Stimulated activated CD8-positive, alpha-beta memory T cell treated with anti-CD3 and anti-CD28 coated beads, Interleukin-2, amount 100 ng/mL, for 48 hours (primary cell): ENCODE measurements around the gene BHLHA9.
A peak's percentile ranks its signal among the peaks of the same experiment; 100 is the strongest.
"Not testable (repeated sequence)": the region's sequence is repeated elsewhere in the genome, so short reads cannot be mapped to it uniquely, and the experiment has no call there.

Experiments
- DNase-seq, 2 donors: peaks; one replicate each; pipeline ENCODE4 v3.0.0-alpha.2; 2020; ENCODE audit warnings: low read depth in 2 of 2

The BHLHA9 gene

GRCh38 chr17:1270210-1271029 is at the start of gene BHLHA9:
Gene BHLHA9 (plus strand): TSS chr17:1270444. CDS start chr17:1270564, 120 bp downstream.
- no peak for DNase-seq

GRCh38 chr17:1221209-1221608 is 49.0 kb upstream of the BHLHA9 start:
- DNase-seq, result no peak

- DNase-seq, result no peak
These were observed 47.9 kb upstream of the BHLHA9 start for GRCh38 chr17:1222321-1222720.

GRCh38 chr17:1223662-1224061 is 46.6 kb upstream of the BHLHA9 start:
- DNase-seq, result no peak

DNA sequence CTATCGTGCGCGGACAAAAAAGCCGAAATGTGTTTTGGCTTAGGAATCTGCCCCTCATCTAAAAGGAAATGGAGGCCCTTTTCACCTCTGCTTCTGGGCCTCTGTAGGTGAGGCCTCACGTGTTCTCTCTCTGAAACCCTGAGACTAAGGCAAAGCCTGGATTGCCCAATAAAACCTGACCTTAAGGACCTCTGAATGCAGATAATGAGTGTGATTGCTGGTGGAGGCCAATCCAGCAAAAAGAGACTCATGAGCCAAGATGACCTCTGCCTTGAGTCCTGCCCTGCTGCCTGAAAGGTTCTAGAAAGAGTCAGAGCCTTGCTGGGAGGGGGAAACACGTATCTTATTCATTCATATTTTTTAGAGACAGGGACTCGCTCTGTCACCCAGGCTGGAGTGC is 45.9 kb upstream of the BHLHA9 start:
- DNase-seq, result no peak

GRCh38 chr17:1226308-1226707 is 43.9 kb upstream of the BHLHA9 start:
- no peak for DNase-seq

- DNase-seq, result no peak
These were observed 42.9 kb upstream of the BHLHA9 start for GRCh38 chr17:1227365-1227764.

DNA sequence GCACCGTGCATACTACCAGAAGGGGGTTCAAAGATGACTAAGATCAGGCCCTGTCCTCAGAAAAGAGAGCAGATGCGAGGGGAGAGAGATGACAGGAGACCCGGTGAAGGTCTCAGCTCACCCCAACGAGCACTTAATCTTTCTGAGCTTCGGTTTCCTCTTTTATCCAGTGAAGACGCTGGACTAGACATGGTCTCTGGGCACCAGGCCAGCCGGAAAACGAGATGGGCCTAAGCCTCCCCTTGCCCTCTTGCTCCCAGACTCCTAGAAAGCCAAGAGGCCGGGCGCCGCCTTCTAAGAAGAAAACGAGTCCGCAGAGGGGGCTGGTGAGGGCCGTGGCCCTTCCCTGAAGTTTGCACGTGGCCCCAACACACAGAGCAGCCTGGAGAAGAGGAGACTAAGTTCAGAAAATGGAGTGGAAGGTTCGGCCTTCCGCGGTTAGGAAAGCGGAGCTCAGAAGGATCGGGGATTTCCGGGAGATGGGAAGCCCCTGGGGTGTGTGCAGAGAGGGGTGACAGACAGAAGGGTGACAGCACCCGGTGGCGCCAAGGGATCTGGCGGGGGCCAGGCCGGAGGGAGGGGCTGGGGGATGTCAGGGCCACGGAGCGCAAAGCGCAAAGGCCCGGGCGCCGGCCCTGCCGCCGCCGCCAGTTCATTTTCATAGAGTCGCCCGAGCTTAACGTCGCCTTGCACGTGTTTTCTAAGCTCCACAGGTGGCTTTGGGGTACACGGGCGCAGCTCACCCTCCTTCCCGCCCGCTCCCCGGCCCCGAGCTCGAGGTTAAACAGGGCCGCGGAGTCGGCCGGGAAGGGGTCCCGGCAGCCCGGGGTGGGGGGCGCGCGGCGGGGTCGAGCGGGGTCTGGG is 42.1 kb upstream of the BHLHA9 start:
- DNase-seq, result no peak

DNA sequence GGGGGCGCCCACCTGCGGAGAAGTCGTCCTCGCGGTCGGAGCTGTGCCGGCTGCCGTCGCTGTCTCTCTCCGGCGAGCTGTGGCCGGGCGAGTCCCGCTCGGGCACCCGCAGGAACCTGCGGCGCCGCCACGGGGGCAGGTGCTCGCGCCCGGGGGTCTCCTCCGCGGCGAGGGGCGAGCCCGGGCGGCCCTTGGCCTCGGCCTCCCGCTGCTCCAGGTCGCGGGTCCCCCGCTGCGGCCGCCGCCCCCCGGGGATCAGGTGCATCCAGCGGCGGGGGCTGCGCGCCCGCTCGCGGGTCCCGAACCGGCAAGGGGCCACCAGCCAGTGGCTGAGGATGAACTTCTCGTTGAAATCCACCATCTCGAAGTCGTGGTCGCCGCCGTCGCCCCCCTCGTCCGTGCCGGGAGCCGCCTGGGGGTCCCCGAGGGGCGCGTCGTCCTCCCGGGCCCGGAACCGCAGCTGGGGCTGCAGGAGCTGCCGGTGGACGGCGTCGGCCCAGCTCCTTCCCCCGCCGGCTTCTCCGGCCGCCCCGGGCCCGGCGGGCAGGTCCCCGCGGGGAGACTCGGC is 41.4 kb upstream of the BHLHA9 start:
- no peak for DNase-seq

- DNase-seq, result peak; percentile 21 to 23
These were observed 40.8 kb upstream of the BHLHA9 start for GRCh38 chr17:1229349-1229899.

DNA sequence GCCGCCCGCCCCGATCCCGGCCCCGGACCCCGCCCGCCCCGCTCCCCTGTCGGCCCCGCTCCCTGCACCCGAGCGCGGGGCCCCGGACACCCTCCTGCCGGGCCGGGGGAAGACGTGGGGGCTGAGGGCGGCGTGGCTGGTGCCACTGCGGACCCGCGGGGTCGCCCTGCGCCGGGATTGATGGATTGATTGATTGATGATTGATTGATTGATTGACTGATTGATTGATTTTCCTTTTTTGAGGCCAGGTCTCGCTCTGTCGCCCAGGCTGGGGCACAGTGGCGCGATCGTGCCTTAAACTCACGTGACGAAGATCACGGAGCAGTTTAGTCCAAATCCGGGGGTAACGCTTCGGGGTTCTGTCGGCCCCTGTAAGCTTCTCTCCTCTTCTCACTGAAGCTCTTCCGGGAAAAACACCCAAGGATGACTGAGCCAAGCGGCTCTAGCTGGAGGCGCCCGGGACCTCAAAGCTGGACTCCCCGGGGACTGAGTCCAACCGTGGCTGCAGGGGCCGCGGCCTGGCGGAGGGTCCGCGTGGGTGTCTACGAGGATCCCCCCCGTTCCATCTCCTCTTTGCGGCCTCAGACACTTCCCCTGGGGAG is 40.2 kb upstream of the BHLHA9 start:
- DNase-seq, result no peak

GRCh38 chr17:1231456-1231855 is 38.8 kb upstream of the BHLHA9 start:
- no peak for DNase-seq

DNA sequence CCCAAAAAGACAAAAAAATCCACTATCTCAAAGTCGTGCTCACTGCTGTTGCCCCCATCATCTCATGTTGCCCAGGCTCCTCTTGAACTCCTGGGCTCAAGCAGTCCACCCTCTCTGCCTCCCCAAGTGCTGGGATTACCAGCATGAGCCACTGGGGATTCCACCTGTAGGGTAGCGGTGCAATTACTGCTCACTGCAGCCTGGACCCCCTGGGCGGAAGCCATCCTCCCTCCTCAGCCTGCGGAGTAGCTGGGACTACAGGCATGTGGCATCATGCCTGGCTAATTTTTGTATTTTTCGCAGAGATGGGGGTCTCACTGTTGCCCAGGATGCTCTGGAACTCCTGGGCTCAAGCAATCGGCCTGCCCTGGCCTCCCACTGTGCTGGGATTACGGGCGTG is 37.9 kb upstream of the BHLHA9 start:
- DNase-seq, result no peak

DNA sequence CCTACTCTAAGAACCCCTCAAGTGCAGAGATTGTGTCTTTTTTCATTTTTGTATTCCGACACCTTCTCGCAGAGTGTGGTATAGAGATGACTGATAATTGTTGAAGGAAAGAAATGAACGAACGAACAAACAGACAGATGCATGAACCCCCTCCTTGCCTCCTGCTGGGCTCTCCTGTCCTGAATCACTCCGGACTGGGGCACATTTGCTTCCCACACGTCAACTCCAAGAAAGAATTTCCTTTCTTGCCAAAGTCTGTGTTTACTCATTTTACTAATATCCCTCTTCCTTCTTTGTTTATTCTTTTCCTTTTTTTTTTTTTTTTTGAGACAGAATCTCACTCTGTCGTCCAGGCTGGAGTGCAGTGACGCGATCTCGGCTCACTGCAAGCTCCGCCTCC is 37.5 kb upstream of the BHLHA9 start:
- DNase-seq, result no peak

DNA sequence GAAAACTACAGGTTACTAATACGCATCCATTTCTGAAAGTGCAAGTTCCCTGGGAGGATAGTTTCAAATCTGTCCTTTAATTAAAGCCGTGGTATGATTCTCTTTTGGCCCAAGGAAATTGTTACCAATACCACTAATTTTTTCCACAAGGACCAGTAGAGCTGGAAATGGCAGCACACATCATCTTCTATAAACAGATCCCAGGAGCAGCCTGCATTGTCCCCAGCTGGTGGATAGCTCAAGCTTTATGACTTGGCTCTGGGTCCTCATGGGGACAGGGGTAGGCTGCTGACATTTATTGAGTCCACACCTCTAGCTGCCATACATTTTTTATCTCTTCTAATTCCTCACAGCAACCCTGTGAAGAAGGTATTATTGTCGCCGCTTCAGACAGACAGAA is 35.8 kb upstream of the BHLHA9 start:
- no peak for DNase-seq

GRCh38 chr17:1237471-1237870 is 32.8 kb upstream of the BHLHA9 start:
- no peak for DNase-seq

DNA sequence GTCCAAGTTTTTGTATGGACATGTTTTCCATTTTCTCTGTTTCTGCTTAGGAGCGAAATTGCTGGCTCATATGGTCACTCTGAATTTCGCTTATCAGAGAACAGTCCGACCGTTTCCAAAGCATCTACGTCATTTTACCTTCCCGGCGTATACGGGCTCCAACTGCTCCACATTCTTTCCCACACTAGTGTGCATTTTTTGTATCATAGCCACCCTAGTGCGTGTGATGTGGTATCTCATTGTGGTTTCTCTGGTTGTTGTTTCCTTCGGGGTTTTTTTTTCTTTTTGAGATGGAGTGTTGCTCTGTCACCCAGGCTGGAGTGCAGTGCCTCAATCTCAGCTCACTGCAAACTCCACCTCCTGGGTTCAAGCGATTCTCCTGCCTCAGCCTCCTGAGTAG is 31.0 kb upstream of the BHLHA9 start:
- no peak for DNase-seq

- DNase-seq, result not testable (repeated sequence)
These were observed 29.8 kb upstream of the BHLHA9 start for GRCh38 chr17:1240426-1240825.

DNA sequence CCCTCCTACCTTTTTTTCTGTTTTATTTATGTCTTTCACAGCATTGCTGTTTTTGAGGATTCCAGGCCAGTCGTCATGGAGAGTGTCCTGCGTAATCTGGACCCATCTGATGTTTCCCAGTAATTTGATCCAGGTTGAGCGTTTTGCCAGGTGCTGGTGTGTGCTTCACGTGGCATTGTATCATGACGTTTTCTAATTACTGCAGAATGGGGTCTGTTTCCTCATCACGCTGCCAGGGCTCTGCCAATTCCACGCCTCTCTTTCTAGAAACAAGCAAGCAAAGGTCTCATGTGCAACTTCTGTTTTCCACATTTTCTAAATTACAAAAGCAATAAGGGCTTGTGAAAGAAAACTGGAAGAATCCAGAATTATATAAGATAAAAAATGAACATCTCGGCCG is 28.3 kb upstream of the BHLHA9 start:
- no peak for DNase-seq

- no peak for DNase-seq
These were observed 25.6 kb upstream of the BHLHA9 start for GRCh38 chr17:1244606-1245012.

DNA sequence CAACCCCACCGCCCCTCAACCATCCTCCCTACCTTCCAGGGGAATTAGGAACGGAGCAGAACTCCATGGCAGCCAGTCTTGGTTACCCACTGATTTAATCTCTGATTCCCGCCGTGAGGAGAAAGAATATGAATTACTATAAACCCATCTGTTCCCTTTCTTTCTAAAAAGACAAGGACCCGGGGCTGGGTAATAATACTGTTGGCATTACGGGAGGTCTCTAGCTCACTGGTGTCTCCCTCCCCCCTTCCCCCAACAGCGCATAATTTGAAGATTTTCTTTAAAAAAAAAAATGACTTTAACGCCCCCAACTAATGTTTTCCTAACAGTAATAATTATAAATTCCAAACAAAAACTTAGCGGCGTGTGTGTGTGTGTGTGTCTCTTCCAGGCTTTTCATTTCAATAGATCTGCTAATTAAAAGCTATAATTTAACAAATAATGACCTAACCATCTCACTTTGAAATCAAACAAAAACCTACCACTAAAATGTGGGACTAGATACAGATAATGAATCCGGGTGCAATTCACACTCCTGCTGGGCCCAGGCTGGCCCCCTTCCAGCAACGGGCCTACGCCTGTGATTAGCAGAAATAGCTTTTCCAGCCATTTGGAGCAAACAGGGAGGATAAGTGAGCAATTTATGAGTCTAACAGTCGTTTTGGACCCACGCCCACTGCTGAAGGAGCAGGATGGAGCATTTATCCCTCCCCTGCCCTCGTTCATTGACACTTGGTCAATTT is 18.2 kb upstream of the BHLHA9 start:
- DNase-seq, result no peak
